Activated CD4-positive, alpha-beta T cell treated with anti-CD3 and anti-CD28 coated beads, Interleukin-2, amount 50 U/mL, for 16 hours (primary cell): ENCODE measurements around the gene NDUFB1.
A peak's percentile ranks its signal among the peaks of the same experiment; 100 is the strongest.

Source experiments
- DNase-seq: peaks from one replicate; pipeline ENCODE4 v3.0.0-alpha.2; 2020

Gene NDUFB1

GRCh38 chr14:92121670-92122350 is at the start of gene NDUFB1, which contains the start of gene CPSF2:
TSS of gene NDUFB1 (minus strand) at chr14:92121706. CDS start at chr14:92117637, 4,069 bp downstream.
TSS of gene CPSF2 (plus strand) at chr14:92121969. CDS start at chr14:92130985, 9,016 bp downstream.
- DNase-seq: peak; percentile 88

GRCh38 chr14:92164958-92165357 is 43.5 kb upstream of the NDUFB1 start:
- no peak for DNase-seq

GRCh38 chr14:92161521-92161920 is 40.0 kb upstream of the NDUFB1 start:
- DNase-seq: no peak

GRCh38 chr14:92160619-92161018 is 39.1 kb upstream of the NDUFB1 start:
- no peak for DNase-seq

- DNase-seq: no peak
Measured at GRCh38 chr14:92154283-92154942, 32.9 kb upstream of the NDUFB1 start.

GRCh38 chr14:92153581-92153980 is 32.1 kb upstream of the NDUFB1 start:
- no peak for DNase-seq

GRCh38 chr14:92144708-92145107 is 23.2 kb upstream of the NDUFB1 start:
- no peak for DNase-seq

GRCh38 chr14:92143962-92144361 is 22.5 kb upstream of the NDUFB1 start:
- no peak for DNase-seq

GRCh38 chr14:92143309-92143708 is 21.8 kb upstream of the NDUFB1 start:
- no peak for DNase-seq

- peak; percentile 9 for DNase-seq
Measured at GRCh38 chr14:92135269-92135668, 13.8 kb upstream of the NDUFB1 start.

- DNase-seq: no peak
Measured at GRCh38 chr14:92134456-92134855, 12.9 kb upstream of the NDUFB1 start.

GRCh38 chr14:92122761-92123160 is 1.3 kb upstream of the NDUFB1 start:
- no peak for DNase-seq

GRCh38 chr14:92122351-92122677 is 808 bp upstream of the NDUFB1 start:
- DNase-seq: no peak

- DNase-seq: no peak
Measured at GRCh38 chr14:92121207-92121669, 268 bp downstream of the NDUFB1 start.

GRCh38 chr14:92109490-92109889 is 12.0 kb downstream of the NDUFB1 start:
- DNase-seq: no peak

- no peak for DNase-seq
Measured at GRCh38 chr14:92108345-92109254, 12.9 kb downstream of the NDUFB1 start.

- peak; percentile 97 for DNase-seq
Measured at GRCh38 chr14:92106143-92106926, 15.2 kb downstream of the NDUFB1 start, which contains the start of gene ATXN3. TSS of gene ATXN3 (minus strand) at chr14:92106582. CDS start at chr14:92106552, 30 bp downstream.

- DNase-seq: no peak
Measured at GRCh38 chr14:92105893-92106142, 15.7 kb downstream of the NDUFB1 start.

- no peak for DNase-seq
Measured at GRCh38 chr14:92105073-92105892, 16.2 kb downstream of the NDUFB1 start.

- DNase-seq: no peak
Measured at GRCh38 chr14:92103363-92103989, 18.0 kb downstream of the NDUFB1 start.

- DNase-seq: no peak
Measured at GRCh38 chr14:92099802-92100201, 21.7 kb downstream of the NDUFB1 start.
